Neural progenitor cell (in vitro differentiated cells): ENCODE results near the gene PDZD4. TPM values are rescaled to one million over a fixed set of nuclear protein-coding genes. Genes with fewer than 3 reads are reported as not detected.

Experiments used
- DNase-seq: peaks from one replicate; pipeline ENCODE4 v3.0.0-alpha.2; 2016; ENCODE audit warnings: low spot score
- H2AFZ ChIP-seq: fragments of 200-600 bp; sonication (generic); replicated peaks from 2 replicates; pipeline ENCODE4 v1.6.1; 2016; ENCODE audit warnings: antibody characterized with exemption
- H3F3A ChIP-seq: fragments of 200-600 bp; sonication (generic); 2 replicates; pipeline ENCODE4 v1.6.1; 2016; ENCODE audit warnings: antibody characterized with exemption, low read depth
- H3K27ac ChIP-seq: fragments of 200-600 bp; sonication (generic); 2 replicates; pipeline ENCODE4 v1.5.1; 2016; ENCODE audit warnings: mild to moderate bottlenecking
- H3K27me3 ChIP-seq: fragments of 200-600 bp; sonication (generic); 2 replicates; pipeline ENCODE4 v1.6.1; 2016; ENCODE audit warnings: mild to moderate bottlenecking, moderate library complexity
- H3K36me3 ChIP-seq: fragments of 200-600 bp; sonication (generic); 2 replicates; pipeline ENCODE4 v1.5.1; 2016
- H3K4me1 ChIP-seq: fragments of 200-600 bp; sonication (generic); 2 replicates; pipeline ENCODE4 v1.6.1; 2016; ENCODE audit warnings: mixed run types
- H3K4me2 ChIP-seq: fragments of 200-600 bp; sonication (generic); 2 replicates; pipeline ENCODE4 v1.6.1; 2016
- H3K4me3 ChIP-seq: fragments of 200-600 bp; sonication (generic); 2 replicates; pipeline ENCODE4 v1.5.1; 2016
- H3K79me2 ChIP-seq: fragments of 200-600 bp; sonication (generic); 2 replicates; pipeline ENCODE4 v1.6.1; 2016; ENCODE audit warnings: low read depth
- H3K9ac ChIP-seq: fragments of 200-600 bp; sonication (generic); 2 replicates; pipeline ENCODE4 v1.6.1; 2016
- H3K9me3 ChIP-seq: fragments of 200-600 bp; sonication (generic); 2 replicates; pipeline ENCODE4 v1.5.1; 2016; ENCODE audit warnings: low read depth
- H4K20me1 ChIP-seq: fragments of 200-600 bp; sonication (generic); 2 replicates; pipeline ENCODE4 v1.6.1; 2016; ENCODE audit warnings: low read depth
- H3K27ac Mint-ChIP-seq: 3 replicates; pipeline ENCODE4 v1.8.0; 2021; ENCODE audit warnings: mixed read lengths
- H3K27me3 Mint-ChIP-seq: 2 replicates; pipeline ENCODE4 v1.8.0; 2022; ENCODE audit warnings: low read depth, mild to moderate bottlenecking, inconsistent platforms, moderate library complexity, mixed read lengths; ENCODE audit not compliant: insufficient read depth
- H3K36me3 Mint-ChIP-seq: 3 replicates; pipeline ENCODE4 v1.8.0; 2021; ENCODE audit warnings: mixed read lengths
- H3K4me1 Mint-ChIP-seq: 3 replicates; pipeline ENCODE4 v1.8.0; 2021; ENCODE audit warnings: mixed read lengths
- H3K4me3 Mint-ChIP-seq: 3 replicates; pipeline ENCODE4 v1.8.0; 2021; ENCODE audit warnings: mild to moderate bottlenecking, moderate library complexity, mixed read lengths
- H3K9me3 Mint-ChIP-seq: 3 replicates; pipeline ENCODE4 v1.8.0; 2020; ENCODE audit warnings: mixed read lengths
- CTCF ChIP-seq: fragments of 200-600 bp; sonication (generic); IDR thresholded peaks from 2 replicates; pipeline ENCODE4 v1.5.1; 2017; ENCODE audit warnings: antibody characterized with exemption, mild to moderate bottlenecking
- EZH2 ChIP-seq: fragments of 200-600 bp; sonication (generic); IDR thresholded peaks from 2 replicates; pipeline ENCODE4 v1.6.1; 2017; ENCODE audit warnings: antibody characterized with exemption, mild to moderate bottlenecking, moderate library complexity
- EZH2phosphoT487 ChIP-seq: fragments of 200-600 bp; sonication (generic); IDR thresholded peaks from 2 replicates; pipeline ENCODE4 v1.6.1; 2017; ENCODE audit warnings: antibody characterized with exemption
- total RNA-seq: library from RNA; depleted of rRNA; stranded (reverse); fragments of >200 nt; gene quantifications from 2 replicates; pipeline ENCODE4 v1.2.3, GENCODE V29; 2015; ENCODE audit warnings: low replicate concordance

Gene PDZD4
- total RNA-seq, 1 donor from 2014 or later, result 1.9 TPM

- TF ChIP-seq EZH2phosphoT487 (no peak), CTCF (no peak), EZH2 (no peak)
- Mint-ChIP-seq H3K36me3 (no peaks in the 10 kb centered on the region), H3K9me3 (peaks cover 29% of the 10 kb centered on the region), H3K27me3 (peaks cover 22% of the 10 kb centered on the region), H3K4me1 (peaks cover 64% of the 10 kb centered on the region), H3K4me3 (peak overlapping the region; percentile 34), H3K27ac (no peak overlapping the region)
- peaks cover 19% of the 10 kb centered on the region for H4K20me1 ChIP-seq
- no peak for DNase-seq
- no peak overlapping the region for H3K27ac ChIP-seq
- no peak overlapping the region for H2AFZ ChIP-seq
- H3K79me2 ChIP-seq, result no peaks in the 10 kb centered on the region
- H3K27me3 ChIP-seq, result no peaks in the 10 kb centered on the region
- peaks cover 15% of the 10 kb centered on the region for H3K4me1 ChIP-seq
- peaks cover 16% of the 10 kb centered on the region for H3F3A ChIP-seq
- no peaks in the 10 kb centered on the region for H3K36me3 ChIP-seq
- H3K9ac ChIP-seq, result no peak overlapping the region
- H3K9me3 ChIP-seq, result no peaks in the 10 kb centered on the region
- peak overlapping the region; percentile 66 for H3K4me2 ChIP-seq
- H3K4me3 ChIP-seq, result peak overlapping the region; percentile 28
Measured at GRCh38 chrX:153876112-153876491, 45.8 kb upstream of the PDZD4 start.

GRCh38 chrX:153875391-153876111 is 45.2 kb upstream of the PDZD4 start:
- H3K36me3 ChIP-seq, result no peaks in the 10 kb centered on the region
- H3K9ac ChIP-seq, result no peak overlapping the region
- no peaks in the 10 kb centered on the region for H3K9me3 ChIP-seq
- H3K4me1 Mint-ChIP-seq, result peaks cover 62% of the 10 kb centered on the region
- H2AFZ ChIP-seq, result no peak overlapping the region
- H3K27me3 ChIP-seq, result no peaks in the 10 kb centered on the region
- H3K79me2 ChIP-seq, result no peaks in the 10 kb centered on the region
- no peaks in the 10 kb centered on the region for H3K36me3 Mint-ChIP-seq
- H3K9me3 Mint-ChIP-seq, result peaks cover 29% of the 10 kb centered on the region
- peak; percentile 82 for DNase-seq
- no peak overlapping the region for H3K27ac Mint-ChIP-seq
- no peak overlapping the region for H3K27ac ChIP-seq
- H3K4me3 Mint-ChIP-seq, result no peak overlapping the region
- H4K20me1 ChIP-seq, result peaks cover 19% of the 10 kb centered on the region
- peaks cover 16% of the 10 kb centered on the region for H3F3A ChIP-seq
- peaks cover 26% of the 10 kb centered on the region for H3K27me3 Mint-ChIP-seq
- H3K4me1 ChIP-seq, result peaks cover 15% of the 10 kb centered on the region
- peak overlapping the region; percentile 28 for H3K4me3 ChIP-seq
- no peak for TF ChIP-seq EZH2
- TF ChIP-seq EZH2phosphoT487, result no peak
- peak; percentile 14 for TF ChIP-seq CTCF
- peak overlapping the region; percentile 66 for H3K4me2 ChIP-seq

GRCh38 chrX:153874366-153875125 is 44.2 kb upstream of the PDZD4 start:
- no peak for DNase-seq
- Histone ChIP-seq H3K36me3 (no peaks in the 10 kb centered on the region), H3K4me1 (peaks cover 15% of the 10 kb centered on the region), H3K79me2 (no peaks in the 10 kb centered on the region), H3K9me3 (no peaks in the 10 kb centered on the region), H3K4me3 (no peak overlapping the region), H4K20me1 (peaks cover 19% of the 10 kb centered on the region), H3F3A (peaks cover 15% of the 10 kb centered on the region), H2AFZ (no peak overlapping the region), H3K27me3 (no peaks in the 10 kb centered on the region), H3K27ac (no peak overlapping the region), H3K9ac (no peak overlapping the region), H3K4me2 (peak overlapping the region; percentile 66)
- peaks cover 28% of the 10 kb centered on the region for H3K9me3 Mint-ChIP-seq
- H3K4me3 Mint-ChIP-seq, result peak overlapping the region; percentile 34
- TF ChIP-seq EZH2, result no peak
- TF ChIP-seq EZH2phosphoT487, result no peak
- TF ChIP-seq CTCF, result no peak
- H3K27ac Mint-ChIP-seq, result no peak overlapping the region
- peaks cover 26% of the 10 kb centered on the region for H3K27me3 Mint-ChIP-seq
- peaks cover 58% of the 10 kb centered on the region for H3K4me1 Mint-ChIP-seq
- no peaks in the 10 kb centered on the region for H3K36me3 Mint-ChIP-seq
